HG03354 (cell line): Measurements from ENCODE around the gene ASPRV1.

Experiments used
- ATAC-seq: cut with Tn5 transposase; IDR thresholded peaks from one replicate; pipeline ENCODE4 v1.9.1; 2021; ENCODE audit warnings: mild to moderate bottlenecking; ENCODE audit not compliant: unreplicated experiment, poor library complexity, severe bottlenecking

Gene ASPRV1

GRCh38 chr2:69916106-69916505 lies 45.3 kb downstream of the ASPRV1 start:
- no peak for ATAC-seq

DNA sequence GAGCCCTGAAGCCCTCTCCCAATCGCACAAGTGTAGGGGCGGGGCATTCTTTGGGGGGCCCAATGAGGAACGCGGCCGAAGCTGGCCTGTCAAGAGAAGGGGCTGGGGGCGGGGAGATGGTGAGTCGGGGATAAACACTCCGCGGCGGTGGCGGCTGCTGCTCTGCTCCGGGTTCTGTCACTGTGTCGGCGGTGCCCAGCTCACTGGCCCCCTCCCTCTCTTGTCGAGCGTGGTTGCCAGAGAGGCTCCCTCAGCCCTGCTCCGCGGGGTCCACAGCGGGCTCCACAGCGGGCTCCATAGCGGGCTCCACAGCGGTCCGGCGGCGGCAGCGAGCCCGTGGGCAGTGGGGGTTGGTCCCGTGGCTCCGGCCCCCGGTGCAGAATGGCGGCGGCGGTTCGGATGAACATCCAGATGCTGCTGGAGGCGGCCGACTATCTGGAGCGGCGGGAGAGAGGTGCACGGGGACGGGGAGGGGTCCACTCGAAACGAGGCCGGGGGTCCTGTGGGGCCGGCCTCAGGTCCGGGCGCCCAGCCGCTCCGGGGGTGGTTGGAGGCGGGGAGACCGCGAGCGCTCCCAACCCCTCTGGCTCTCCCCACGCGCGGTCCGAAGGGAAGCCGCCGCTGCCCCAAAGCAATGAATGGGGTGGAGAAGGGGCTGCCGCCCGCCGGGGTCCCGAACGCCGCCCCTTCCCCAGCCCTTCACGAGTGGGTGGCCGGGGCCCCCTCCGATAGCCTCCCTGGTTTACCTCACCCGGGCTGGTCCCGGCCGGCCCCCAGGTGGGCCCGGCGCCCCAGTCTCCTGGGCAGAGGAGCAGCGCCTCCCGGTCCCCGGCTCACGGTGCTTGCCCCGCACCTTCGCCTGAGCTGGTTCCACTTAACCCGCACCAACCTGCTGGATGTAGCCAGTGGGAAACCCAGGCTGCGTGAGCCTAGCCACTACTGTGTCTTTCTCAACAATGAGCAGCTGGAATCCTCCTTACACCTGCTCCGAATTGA lies 46.2 kb downstream of the ASPRV1 start, which contains the start of gene MXD1:
Gene MXD1 (plus strand): TSS at position 160 of the 996 bp plus-strand sequence. CDS start 222 bp downstream, at position 382.
- no peak for ATAC-seq

DNA sequence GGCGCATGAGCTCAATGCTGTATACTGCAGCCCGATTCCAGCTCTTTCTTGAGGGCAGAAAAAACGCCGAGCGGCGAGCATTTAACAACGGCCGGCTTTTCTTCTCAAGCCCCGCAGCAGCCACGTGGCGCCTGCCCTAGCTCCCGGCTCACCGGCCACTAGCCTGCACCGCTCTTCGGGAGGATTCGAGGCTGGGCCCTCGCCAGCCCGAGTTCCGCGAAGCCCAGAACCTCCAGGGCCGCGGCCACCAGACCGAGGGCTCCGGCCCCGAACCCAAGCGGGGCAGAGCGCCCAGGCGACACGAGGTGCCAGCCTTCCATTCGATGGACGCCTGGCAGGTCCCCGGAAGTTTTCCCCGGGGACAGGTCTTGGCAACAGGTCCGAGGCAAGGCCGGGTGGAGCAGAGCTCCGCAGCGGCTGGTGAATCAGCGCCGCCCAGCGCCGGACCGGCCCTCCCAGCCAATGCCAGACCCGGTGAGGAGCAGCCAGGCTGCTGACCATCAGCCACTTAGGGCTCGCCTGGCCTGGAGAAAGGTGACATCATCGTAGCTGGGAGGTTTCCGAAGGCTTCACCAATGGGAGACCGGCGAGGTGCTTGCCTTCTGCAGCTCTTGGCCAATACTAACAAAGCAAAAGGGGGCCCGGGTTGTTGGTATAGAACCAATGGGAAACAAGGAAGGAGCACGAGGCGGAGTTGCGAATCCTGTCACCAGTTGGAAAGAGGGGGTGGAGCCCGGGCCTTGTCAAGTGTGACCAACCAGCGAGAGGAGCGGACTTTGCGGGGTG lies 47.1 kb downstream of the ASPRV1 start:
- ATAC-seq = peak; percentile 90

- no peak for ATAC-seq
Measured at GRCh38 chr2:69911985-69912563, 49.4 kb downstream of the ASPRV1 start.
